ENCODE data around the gene PAFAH2.

PAFAH2 gene

DNA sequence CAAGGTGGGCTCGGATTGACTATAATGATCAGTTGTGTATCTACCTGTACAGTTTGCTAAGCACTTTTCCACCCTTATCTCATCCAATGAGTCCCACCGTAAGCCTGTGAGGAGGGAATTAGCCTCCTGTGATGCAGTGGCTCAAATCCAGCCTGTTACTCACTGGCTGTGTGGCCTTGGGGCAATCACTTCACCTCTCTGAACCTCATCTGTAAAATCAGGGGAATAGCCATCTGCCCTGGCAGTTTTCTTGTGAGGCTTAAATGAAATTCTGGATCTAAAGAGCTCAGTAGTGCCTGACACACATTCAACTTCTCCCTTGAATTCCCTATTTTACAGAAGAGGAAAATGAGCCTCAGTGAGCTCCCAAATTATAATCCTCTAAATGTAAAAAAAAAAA, 16.3 kb upstream of the PAFAH2 start:
- DNase-seq (ENCODE audit: low read depth in 2 of 2), result no peak

DNA sequence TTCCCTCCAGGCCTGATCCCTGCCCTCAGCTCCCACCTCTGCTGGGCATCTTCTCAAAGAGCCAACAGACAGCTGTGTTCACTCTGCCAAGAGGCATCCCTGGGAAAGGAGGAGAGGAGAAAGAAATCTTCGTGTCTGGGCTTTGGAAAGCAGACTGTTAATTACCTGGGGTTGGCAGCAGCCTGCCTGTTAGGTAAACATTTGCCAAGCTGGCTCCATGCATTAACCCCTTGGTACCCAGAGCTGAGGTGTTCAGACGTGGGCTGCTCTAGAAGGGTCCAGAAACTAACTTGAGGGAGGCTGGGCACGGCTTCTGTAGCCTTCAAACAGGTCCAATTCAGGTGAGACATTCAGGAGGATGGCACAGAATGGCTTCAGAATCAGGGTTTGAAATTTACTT, 15.0 kb upstream of the PAFAH2 start:
- no peak for DNase-seq (ENCODE audit: low read depth in 2 of 2)

DNA sequence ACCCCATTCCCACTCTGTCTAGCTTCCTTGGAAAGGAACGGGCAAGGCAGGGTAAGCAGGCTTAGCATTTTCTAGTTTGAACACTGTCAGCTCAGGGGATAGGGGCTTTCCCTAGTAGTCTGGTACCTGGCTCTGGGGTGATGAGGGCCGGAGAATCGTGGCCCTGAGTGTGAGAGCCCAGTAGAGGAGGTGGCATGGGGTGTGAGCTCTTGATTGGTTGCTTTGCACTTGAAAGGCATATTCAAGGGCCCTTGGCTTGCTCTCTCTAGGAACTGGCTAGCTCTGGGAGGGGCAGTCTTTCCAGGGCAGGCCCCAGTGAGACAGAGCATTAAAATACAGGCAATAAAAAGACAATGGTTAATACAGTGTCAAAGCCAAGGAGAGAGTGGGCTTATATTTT, 13.0 kb upstream of the PAFAH2 start:
- DNase-seq (ENCODE audit: low read depth in 2 of 2), result no peak

GRCh38 chr1:26009796-26010447, 12.1 kb upstream of the PAFAH2 start:
- no peak for DNase-seq (ENCODE audit: low read depth in 2 of 2)

DNA sequence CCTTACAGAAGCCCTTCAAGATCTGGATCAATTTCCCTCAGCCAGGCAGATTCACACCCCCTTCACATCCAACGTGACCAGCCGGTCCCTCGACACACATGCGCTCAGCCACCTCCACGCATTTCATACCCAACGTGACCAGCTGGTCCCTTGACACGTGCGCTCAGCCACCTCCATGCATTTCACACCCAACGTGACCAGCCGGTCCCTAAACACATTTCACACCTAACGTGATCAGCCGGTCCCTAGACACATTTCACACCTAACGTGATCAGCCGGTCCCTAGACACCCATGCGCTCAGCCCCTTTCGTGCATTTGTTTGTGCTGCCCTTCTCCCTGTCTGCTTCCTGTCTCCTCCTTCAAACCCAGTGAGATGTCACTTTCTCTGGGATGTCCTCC, 8.8 kb upstream of the PAFAH2 start:
- no peak for DNase-seq (ENCODE audit: low read depth in 2 of 2)

DNA sequence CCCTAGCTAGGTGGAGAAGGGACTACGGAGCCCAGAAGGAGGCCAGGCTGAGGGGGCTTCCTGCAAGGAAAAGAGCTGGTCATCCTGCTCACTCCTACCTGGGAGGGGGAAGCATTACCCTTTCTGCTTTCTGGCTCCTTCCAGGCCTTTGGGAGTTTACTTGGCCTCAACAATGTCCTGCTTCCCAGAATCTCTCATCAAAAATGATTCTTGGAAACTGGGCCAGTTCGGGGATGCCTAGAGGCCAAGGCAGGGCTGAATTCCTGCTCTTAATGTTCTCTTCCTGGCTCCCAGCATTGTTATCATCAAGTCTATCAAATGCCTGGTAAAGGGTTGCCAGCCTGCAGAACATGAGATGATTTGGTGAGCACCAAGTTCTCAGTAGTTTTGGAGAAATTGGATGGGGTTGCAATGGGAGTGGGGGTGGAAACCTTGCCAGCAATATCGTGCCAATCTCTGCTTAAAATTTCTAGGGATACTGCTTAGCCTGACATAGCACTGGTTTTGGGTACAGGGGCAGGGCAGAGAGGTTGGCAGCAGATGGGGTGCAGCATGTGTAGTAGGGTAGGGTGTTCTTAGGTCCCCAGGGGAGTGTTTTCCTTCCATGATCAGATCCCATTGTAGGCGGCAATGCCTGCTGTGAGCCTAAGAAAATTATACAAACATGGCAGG, 7.7 kb upstream of the PAFAH2 start:
- no peak for DNase-seq (ENCODE audit: low read depth in 2 of 2)

DNA sequence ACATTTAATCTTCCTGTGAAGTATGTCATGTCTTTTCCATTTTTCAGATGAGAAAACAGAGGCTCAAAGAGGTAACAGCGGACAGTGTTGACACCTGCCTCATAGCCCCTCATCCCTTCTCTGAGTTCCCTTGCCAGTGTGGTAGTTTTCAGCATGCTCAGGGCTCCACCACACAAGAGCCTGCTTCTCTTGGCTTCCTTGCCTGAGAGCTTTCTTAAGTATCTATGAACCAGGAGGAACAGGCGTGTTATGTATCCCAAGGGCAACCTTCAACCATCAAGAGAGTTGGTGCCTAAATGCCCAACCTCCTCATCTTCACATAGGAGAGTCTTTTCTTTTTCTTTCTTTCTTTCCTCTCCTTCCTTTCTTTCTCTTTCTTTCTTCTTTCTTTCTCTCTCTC, 5.9 kb upstream of the PAFAH2 start:
- no peak for DNase-seq (ENCODE audit: low read depth in 2 of 2)

DNA sequence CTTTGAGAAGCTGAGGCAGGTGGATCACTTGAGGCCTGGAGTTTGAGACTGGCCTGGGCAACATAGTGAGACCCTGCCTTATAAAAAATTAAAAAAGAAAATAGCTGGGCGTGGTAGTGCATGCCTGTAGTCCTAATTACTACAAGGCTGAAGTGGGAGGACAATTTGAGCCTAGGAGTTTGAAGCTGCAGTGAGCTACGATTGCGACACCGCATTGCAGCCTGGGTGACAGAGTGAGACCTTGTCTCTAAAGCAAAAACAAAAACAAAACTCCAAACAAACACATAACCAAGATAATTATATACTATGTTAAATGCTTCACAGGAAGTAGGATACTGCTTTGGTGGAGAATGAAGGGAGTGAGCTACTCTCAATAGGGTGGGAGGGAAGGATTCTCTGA, 5.4 kb upstream of the PAFAH2 start:
- no peak for DNase-seq (ENCODE audit: low read depth in 2 of 2)

DNA sequence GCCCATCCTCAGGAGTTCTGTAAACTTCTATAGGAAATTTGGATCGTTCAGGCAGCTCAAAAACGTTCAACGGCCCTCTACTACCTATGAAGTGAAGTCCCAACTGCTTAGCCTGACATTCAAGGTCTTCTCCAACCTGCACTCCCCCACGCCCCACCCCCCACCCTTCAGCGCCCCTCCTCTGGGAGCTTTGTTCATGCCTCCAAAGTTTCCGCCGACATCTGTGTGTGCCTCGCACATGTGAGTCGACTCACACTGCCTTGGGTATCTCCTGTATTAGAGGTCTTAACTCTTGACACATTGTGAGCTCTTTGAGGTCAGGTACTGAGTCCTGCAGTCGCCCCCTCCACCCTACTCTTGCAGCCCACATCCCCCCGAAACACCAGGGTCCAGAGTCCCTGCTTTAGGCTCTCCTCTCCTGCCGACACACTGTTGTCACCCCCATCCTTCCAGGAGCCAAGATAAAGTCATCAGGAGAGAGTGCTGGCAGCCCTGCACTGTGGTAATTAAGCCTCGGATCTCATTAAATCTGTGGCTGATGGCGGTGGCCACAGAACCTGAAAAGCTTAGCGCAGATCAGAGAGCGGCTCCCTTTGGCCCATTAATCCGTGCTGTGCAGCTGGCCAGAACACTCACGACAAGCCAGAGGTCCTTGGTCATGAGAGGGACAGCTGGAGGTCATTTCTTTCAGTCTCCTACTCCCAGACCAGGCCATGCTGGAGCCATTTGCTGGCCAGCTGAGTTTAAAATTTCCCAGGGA, 1.4 kb upstream of the PAFAH2 start:
- DNase-seq (ENCODE audit: low read depth in 2 of 2), result no peak

- DNase-seq (ENCODE audit: low read depth in 2 of 2), result no peak
Observed at GRCh38 chr1:25996966-25997827, 666 bp downstream of the PAFAH2 start.

DNA sequence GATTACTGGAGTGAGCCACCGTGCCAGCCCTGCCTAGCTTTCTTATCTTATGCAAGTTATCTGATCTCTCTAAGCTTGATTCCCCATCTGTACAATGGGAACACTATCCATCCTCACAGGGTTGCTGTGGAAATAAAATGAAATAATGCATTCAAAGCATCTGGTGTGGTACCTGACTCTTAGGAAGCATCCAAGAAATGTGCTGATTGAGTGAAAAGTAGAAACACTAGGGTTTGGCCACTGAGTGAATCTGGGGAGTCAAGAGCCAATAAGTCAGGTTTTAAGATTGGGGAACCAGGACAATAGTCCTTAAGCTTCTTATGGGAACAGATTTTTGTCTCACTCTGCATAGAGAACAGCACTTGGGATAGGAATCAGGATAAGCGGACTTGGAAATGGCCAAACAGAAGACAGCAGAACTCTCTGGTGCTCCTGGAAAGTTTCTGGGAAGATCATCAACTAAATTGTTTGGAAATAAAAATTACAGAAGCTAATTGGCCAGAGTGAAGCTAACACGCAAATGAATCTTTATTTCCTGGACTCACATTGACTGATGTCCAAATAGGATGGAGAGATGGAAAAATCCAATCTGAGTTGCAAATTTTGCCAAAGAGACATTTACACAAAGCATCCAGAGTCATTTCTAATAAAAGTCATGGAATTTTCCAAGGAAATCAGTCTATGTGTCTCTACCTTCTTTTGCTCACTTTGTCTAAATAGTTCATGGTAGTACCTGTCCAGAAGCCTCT, 3.3 kb downstream of the PAFAH2 start:
- no peak for DNase-seq (ENCODE audit: low read depth in 2 of 2)

DNA sequence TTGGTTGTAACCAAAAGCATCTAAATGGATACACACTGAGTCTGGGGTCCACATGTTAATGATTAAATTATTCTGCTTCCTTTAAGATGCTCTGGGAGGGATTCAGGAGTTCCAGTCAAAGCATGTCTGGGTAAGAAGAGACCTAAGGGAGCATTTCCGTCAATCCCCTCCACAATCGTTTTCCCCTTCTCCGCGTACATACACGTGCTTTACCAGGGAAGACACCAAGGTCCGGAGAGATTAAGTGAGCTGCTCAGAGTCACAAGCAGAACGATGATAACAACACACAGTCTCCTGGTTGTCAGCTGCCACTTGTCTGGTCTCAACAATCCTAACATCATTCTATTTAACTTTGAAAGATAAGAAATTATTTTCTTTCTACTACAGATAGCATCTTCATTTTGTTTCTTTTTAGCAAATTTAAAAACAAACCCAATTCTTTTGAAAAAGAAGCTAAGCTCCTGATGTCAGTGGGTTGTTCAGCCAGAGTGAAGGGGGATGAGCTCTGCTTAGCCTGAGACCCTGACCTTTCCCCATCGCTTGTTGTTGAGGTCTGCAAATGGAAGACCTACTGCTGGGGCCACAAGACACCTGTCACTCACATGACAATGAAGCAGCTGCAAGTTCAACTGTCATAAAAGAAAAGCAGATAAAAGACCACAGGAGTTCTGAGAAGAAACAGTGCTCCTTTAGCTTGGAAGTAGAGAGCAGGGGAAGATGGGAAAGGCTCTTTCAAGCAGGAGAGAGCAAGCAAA, 4.5 kb downstream of the PAFAH2 start:
- DNase-seq (ENCODE audit: low read depth in 2 of 2), result no peak

- no peak for DNase-seq (ENCODE audit: low read depth in 2 of 2)
Observed at GRCh38 chr1:25992689-25993171, 5.1 kb downstream of the PAFAH2 start.

- DNase-seq (ENCODE audit: low read depth in 2 of 2), result no peak
Observed at GRCh38 chr1:25991937-25992688, 5.8 kb downstream of the PAFAH2 start.

GRCh38 chr1:25990702-25991395, 7.0 kb downstream of the PAFAH2 start:
- DNase-seq (ENCODE audit: low read depth in 2 of 2), result peak in 1 of 2 experiments; percentile 21

GRCh38 chr1:25990251-25990650, 7.6 kb downstream of the PAFAH2 start:
- no peak for DNase-seq (ENCODE audit: low read depth in 2 of 2)

DNA sequence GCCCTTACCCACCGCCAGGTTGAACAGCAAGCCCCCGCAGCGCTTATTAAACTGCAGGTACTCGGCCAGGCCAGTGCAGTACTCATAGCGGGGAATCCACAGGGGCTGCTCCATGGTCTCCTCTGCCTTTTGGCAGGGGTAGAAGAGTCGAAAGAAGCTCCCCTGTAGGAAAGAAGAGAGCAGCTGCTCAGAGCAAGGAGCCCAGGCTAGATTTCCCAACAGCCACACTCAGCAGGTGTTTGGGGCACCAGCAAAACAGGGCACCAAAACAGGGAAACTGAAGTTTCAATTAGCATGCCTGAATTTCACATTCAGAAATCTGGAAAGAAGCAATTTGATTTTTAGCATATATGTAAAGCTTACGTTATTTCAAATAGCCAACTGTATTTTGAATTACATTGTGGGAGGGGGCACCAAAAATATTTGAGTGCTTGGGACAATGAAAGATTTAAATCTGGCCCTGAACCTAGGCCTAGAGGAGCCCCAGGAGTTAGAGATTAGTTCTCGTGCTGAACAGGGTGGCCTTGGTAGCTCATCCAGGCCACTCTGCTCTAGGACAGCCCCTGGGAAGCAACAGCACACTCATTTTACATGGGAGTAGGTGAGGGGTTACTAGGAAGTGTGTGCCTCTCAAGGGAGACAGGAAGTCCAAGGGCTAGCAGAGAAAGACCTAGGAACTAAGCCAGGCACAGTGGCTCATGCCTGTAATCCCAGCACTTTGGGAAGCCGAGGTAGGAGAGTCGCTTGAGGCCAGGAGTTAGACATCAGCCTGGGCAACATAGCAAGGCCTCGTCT, 8.2 kb downstream of the PAFAH2 start:
- DNase-seq (ENCODE audit: low read depth in 2 of 2), result no peak

DNA sequence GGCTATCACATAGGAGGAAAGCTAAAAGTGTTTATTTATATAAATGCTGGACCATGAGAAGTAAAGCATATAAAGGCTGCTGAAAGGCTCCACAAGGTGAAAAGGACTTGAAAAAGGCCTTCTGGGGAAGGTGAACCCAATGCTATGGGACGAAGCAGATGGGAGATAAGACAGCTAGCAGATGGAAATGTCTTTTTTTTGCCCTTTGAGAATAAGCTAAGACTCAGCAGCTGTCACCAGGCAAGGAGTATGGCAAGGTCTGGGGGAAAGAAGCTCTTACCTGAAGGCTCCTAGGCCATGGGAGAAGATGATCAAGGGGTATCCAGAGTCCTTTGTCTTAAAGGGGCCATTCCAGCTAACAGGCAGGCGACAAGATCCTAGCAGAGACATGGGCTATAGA, 9.9 kb downstream of the PAFAH2 start:
- no peak for DNase-seq (ENCODE audit: low read depth in 2 of 2)

Measured in stimulated activated CD4-positive, alpha-beta T cell treated with anti-CD3 and anti-CD28 coated beads, Interleukin-12 subunit alpha, Interleukin-12 subunit beta, amount 100 ng/mL, for 24 hours (primary cell).